A673 (cell line): ENCODE results near the gene STH. TPM values are rescaled to one million over a fixed set of nuclear protein-coding genes. Genes with fewer than 3 reads are reported as not detected.

Experiments
- BruUV-seq: library from RNA; stranded (reverse); fragments of 400-500 nt; replicated peaks from 2 replicates; lab custom pipeline; 2021; lab: Mats Ljungman, UMichigan
- CTCF ChIA-PET: fragments of 300-600 bp; sonication (Branson Sonifier 250); formaldehyde crosslinking; loops from one replicate; lab custom pipeline; 2022; ENCODE audit warnings: antibody characterized with exemption; lab: Charles Lee
- POLR2A ChIA-PET: fragments of 300-600 bp; sonication (Branson Sonifier 250); formaldehyde crosslinking; loops from one replicate; lab custom pipeline; 2022; ENCODE audit warnings: antibody characterized with exemption; ENCODE audit not compliant: low non-redundant PET; lab: Charles Lee
- DNase-seq: peaks from one replicate; pipeline ENCODE4 v3.0.0-alpha.2; 2015; ENCODE audit warnings: low spot score
- H3K27ac ChIP-seq: fragments of 200-600 bp; sonication (generic); 2 replicates; pipeline ENCODE4 v1.5.1; 2016; ENCODE audit warnings: mixed run types, low read depth, mild to moderate bottlenecking, mixed read lengths, antibody characterized with exemption, low read length; ENCODE audit not compliant: poor library complexity, severe bottlenecking
- H3K27me3 ChIP-seq: fragments of 200-600 bp; sonication (generic); replicated peaks from 2 replicates; pipeline ENCODE4 v1.6.1; 2017; ENCODE audit warnings: mixed run types, low read depth, mild to moderate bottlenecking, mixed read lengths, antibody characterized with exemption, low read length; ENCODE audit not compliant: insufficient read depth, poor library complexity
- H3K36me3 ChIP-seq: fragments of 200-600 bp; sonication (generic); 2 replicates; pipeline ENCODE4 v1.6.1; 2016; ENCODE audit warnings: mixed run types, mild to moderate bottlenecking, mixed read lengths, antibody characterized with exemption, low read length; ENCODE audit not compliant: insufficient read depth, poor library complexity, severe bottlenecking
- H3K4me1 ChIP-seq: fragments of 200-600 bp; sonication (generic); 2 replicates; pipeline ENCODE4 v1.6.1; 2017; ENCODE audit warnings: mixed run types, mild to moderate bottlenecking, mixed read lengths, antibody characterized with exemption, low read length; ENCODE audit not compliant: insufficient read depth, poor library complexity, severe bottlenecking
- H3K4me3 ChIP-seq: fragments of 200-600 bp; sonication (generic); 2 replicates; pipeline ENCODE4 v1.5.1; 2016; ENCODE audit warnings: low read depth, mixed run types, mild to moderate bottlenecking, mixed read lengths, low read length; ENCODE audit not compliant: poor library complexity, severe bottlenecking
- H3K9me3 ChIP-seq: fragments of 200-600 bp; sonication (generic); 2 replicates; pipeline ENCODE4 v1.6.1; 2016; ENCODE audit warnings: mixed run types, low read depth, mild to moderate bottlenecking, mixed read lengths, antibody characterized with exemption, low read length; ENCODE audit not compliant: poor library complexity, severe bottlenecking
- CTCF ChIP-seq: fragments of 300-800, 200-600 bp; sonication (generic); conservative IDR thresholded peaks from 2 replicates; pipeline ENCODE4 v1.5.1; 2017; ENCODE audit warnings: low read depth, mild to moderate bottlenecking, antibody characterized with exemption, low read length, moderate library complexity, mixed read lengths
- EZH2 ChIP-seq: fragments of 200-600 bp; sonication (generic); IDR thresholded peaks from 2 replicates; pipeline ENCODE4 v1.6.1; 2017; ENCODE audit warnings: borderline replicate concordance, low read depth, mild to moderate bottlenecking, mixed read lengths, antibody characterized with exemption, low read length; ENCODE audit not compliant: poor library complexity, severe bottlenecking
- intact Hi-C: fragments of 100-400 bp; cut with micrococcal nuclease; formaldehyde crosslinking; loops from one replicate; pipeline ENCODE4 v1.10.0; 2022; ENCODE audit not compliant: unreplicated experiment
- total RNA-seq: library from RNA; stranded (reverse); gene quantifications from 2 replicates; pipeline ENCODE4 v1.2.3, GENCODE V29; 2021

STH gene
- total RNA-seq, 1 experiment from 2014 or later: not detected

GRCh38 chr17:45977976-45978626 is 20.9 kb upstream of the STH start:
- H3K4me3 ChIP-seq: no peak overlapping the region
- BruUV-seq: no TSS peak
- H3K27me3 ChIP-seq: no peaks in the 10 kb centered on the region
- no peaks in the 10 kb centered on the region for H3K4me1 ChIP-seq
- no peaks in the 10 kb centered on the region for H3K9me3 ChIP-seq
- intact Hi-C loops: no loop called here
- H3K27ac ChIP-seq: no peak overlapping the region
- no peak for DNase-seq
- ChIA-PET POLR2A (no interaction called here), CTCF (no interaction called here)
- no peak for TF ChIP-seq CTCF
- H3K36me3 ChIP-seq: no peaks in the 10 kb centered on the region

GRCh38 chr17:45979137-45979536 is 19.9 kb upstream of the STH start:
- Histone ChIP-seq H3K9me3 (no peaks in the 10 kb centered on the region), H3K4me3 (no peak overlapping the region), H3K27me3 (no peaks in the 10 kb centered on the region), H3K4me1 (no peaks in the 10 kb centered on the region), H3K36me3 (no peaks in the 10 kb centered on the region), H3K27ac (no peak overlapping the region)
- DNase-seq: no peak
- ChIA-PET POLR2A (no interaction called here), CTCF (no interaction called here)
- no TSS peak for BruUV-seq
- no peak for TF ChIP-seq EZH2
- no peak for TF ChIP-seq CTCF
- intact Hi-C loops: no loop called here

GRCh38 chr17:45980855-45981254 is 18.2 kb upstream of the STH start:
- DNase-seq: no peak
- POLR2A ChIA-PET: no interaction called here

More at GRCh38 chr17:45980855-45981254, 18.2 kb upstream of the STH start:
- no peaks in the 10 kb centered on the region for H3K9me3 ChIP-seq
- intact Hi-C loops: no loop called here
- H3K27ac ChIP-seq: no peak overlapping the region
- TF ChIP-seq CTCF (no peak), EZH2 (no peak)
- no TSS peak for BruUV-seq
- no peaks in the 10 kb centered on the region for H3K4me1 ChIP-seq
- no peaks in the 10 kb centered on the region for H3K36me3 ChIP-seq
- CTCF ChIA-PET: no interaction called here
- no peaks in the 10 kb centered on the region for H3K27me3 ChIP-seq
- no peak overlapping the region for H3K4me3 ChIP-seq
